Trophoblast cell (in vitro differentiated cells and primary cell): Measurements from ENCODE around the gene GPR160.

Experiments used
- DNase-seq, 2 donors: peaks; one replicate each; pipeline ENCODE4 v3.0.0-alpha.2; 2016
- H2AFZ ChIP-seq: 2 replicates; pipeline ENCODE4 v1.6.1; 2013; ENCODE audit warnings: low read length, moderate library complexity, mild to moderate bottlenecking; ENCODE audit not compliant: insufficient read depth, poor library complexity
- H2AK5ac ChIP-seq: 2 replicates; pipeline ENCODE4 v1.6.1; 2013; ENCODE audit warnings: mild to moderate bottlenecking, low read length
- H2BK120ac ChIP-seq: 2 replicates; pipeline ENCODE4 v1.6.1; 2013; ENCODE audit warnings: low read length, mild to moderate bottlenecking, moderate library complexity; ENCODE audit not compliant: insufficient read depth, poor library complexity
- H2BK12ac ChIP-seq: 2 replicates; pipeline ENCODE4 v1.6.1; 2013; ENCODE audit warnings: mild to moderate bottlenecking, low read length, moderate library complexity
- H2BK5ac ChIP-seq: 2 replicates; pipeline ENCODE4 v1.6.1; 2013; ENCODE audit warnings: low read length, low read depth, moderate library complexity, mild to moderate bottlenecking; ENCODE audit not compliant: poor library complexity
- H3K14ac ChIP-seq: 2 replicates; pipeline ENCODE4 v1.6.1; 2013; ENCODE audit warnings: mild to moderate bottlenecking, low read length
- H3K18ac ChIP-seq: 2 replicates; pipeline ENCODE4 v1.6.1; 2013; ENCODE audit warnings: mild to moderate bottlenecking, low read length
- H3K23ac ChIP-seq: 2 replicates; pipeline ENCODE4 v1.6.1; 2013; ENCODE audit warnings: low read length
- H3K27ac ChIP-seq: 2 replicates; pipeline ENCODE4 v1.5.1; 2013; ENCODE audit warnings: low read depth, mild to moderate bottlenecking, inconsistent platforms, low read length, moderate library complexity
- H3K27me3 ChIP-seq: 2 replicates; pipeline ENCODE4 v1.6.1; 2013; ENCODE audit warnings: inconsistent platforms, mild to moderate bottlenecking, low read length, moderate library complexity; ENCODE audit not compliant: insufficient read depth
- H3K36me3 ChIP-seq, 2 experiments: 1 replicate in 1 of 2; 2 replicates in 1 of 2; pipeline ENCODE4 v1.6.1; 2013; ENCODE audit warnings: low read length in 2 of 2, mild to moderate bottlenecking in 2 of 2, moderate library complexity in 1 of 2; ENCODE audit not compliant: insufficient read depth in 2 of 2, control insufficient read depth in 1 of 2
- H3K4ac ChIP-seq: 2 replicates; pipeline ENCODE4 v1.6.1; 2013; ENCODE audit warnings: low read depth, mild to moderate bottlenecking, low read length, moderate library complexity
- H3K4me1 ChIP-seq, 2 experiments: 1 replicate in 1 of 2; 2 replicates in 1 of 2; pipeline ENCODE4 v1.6.1; 2013; ENCODE audit warnings: low read length in 2 of 2, mild to moderate bottlenecking in 2 of 2, moderate library complexity in 1 of 2; ENCODE audit not compliant: insufficient read depth in 2 of 2, control insufficient read depth in 1 of 2
- H3K4me2 ChIP-seq: 2 replicates; pipeline ENCODE4 v1.6.1; 2013; ENCODE audit warnings: inconsistent platforms, mild to moderate bottlenecking, low read length, moderate library complexity
- H3K4me3 ChIP-seq: 2 replicates; pipeline ENCODE4 v1.5.1; 2013; ENCODE audit warnings: mild to moderate bottlenecking, low read depth, low read length, inconsistent platforms
- H3K79me1 ChIP-seq: one replicate; pipeline ENCODE4 v1.6.1; 2013; ENCODE audit warnings: low read length
- H3K79me2 ChIP-seq: 2 replicates; pipeline ENCODE4 v1.6.1; 2013; ENCODE audit warnings: low read length, mild to moderate bottlenecking; ENCODE audit not compliant: control insufficient read depth, insufficient read depth, poor library complexity
- H3K9ac ChIP-seq: 2 replicates; pipeline ENCODE4 v1.6.1; 2013; ENCODE audit warnings: mild to moderate bottlenecking, low read length
- H3K9me3 ChIP-seq: 2 replicates; pipeline ENCODE4 v1.6.1; 2013; ENCODE audit warnings: low read depth, mild to moderate bottlenecking, control low read depth, inconsistent platforms, low read length; ENCODE audit not compliant: insufficient read depth
- H4K12ac ChIP-seq: 2 replicates; pipeline ENCODE4 v1.6.1; 2013; ENCODE audit warnings: low read depth, mild to moderate bottlenecking, low read length, moderate library complexity
- H4K8ac ChIP-seq: 2 replicates; pipeline ENCODE4 v1.6.1; 2013; ENCODE audit warnings: low read depth, mild to moderate bottlenecking, low read length, moderate library complexity
- H4K91ac ChIP-seq: one replicate; pipeline ENCODE4 v1.6.1; 2013; ENCODE audit warnings: low read depth, mild to moderate bottlenecking, low read length, moderate library complexity
- WGBS: extraction: QIAGEN DNeasy Blood & Tissue Kit; methylation state at CpG from one replicate; pipeline ENCODE4 v1.1.7; 2013; ENCODE audit warnings: missing lambda C conversion rate; ENCODE audit not compliant: insufficient read length, insufficient coverage; ENCODE audit errors: extremely low coverage; 5-methylcytosine and 5-hydroxymethylcytosine counted together

Gene GPR160

GRCh38 chr3:170000051-170000450, 37.7 kb upstream of the GPR160 start:
- Histone ChIP-seq H3K9ac (no peak overlapping the region), H2AFZ (no peak overlapping the region), H4K8ac (no peak overlapping the region), H3K14ac (no peak overlapping the region), H3K27ac (no peak overlapping the region), H3K23ac (no peak overlapping the region), H2BK5ac (no peak overlapping the region), H3K18ac (no peak overlapping the region), H3K4me1 (no peaks in the 10 kb centered on the region), H2BK120ac (no peak overlapping the region), H4K91ac (no peak overlapping the region), H4K12ac (no peak overlapping the region), H3K9me3 (no peaks in the 10 kb centered on the region), H3K4ac (no peak overlapping the region), H3K27me3 (no peaks in the 10 kb centered on the region), H3K79me1 (peaks cover 3% of the 10 kb centered on the region), H2BK12ac (peak overlapping the region; percentile 38), H3K36me3 (peaks cover 0 to 3% of the 10 kb centered on the region in 2 experiments), H2AK5ac (no peak overlapping the region), H3K4me3 (no peak overlapping the region), H3K79me2 (no peaks in the 10 kb centered on the region), H3K4me2 (no peak overlapping the region)
- no CpG with 5 or more reads among the region's 2 CpGs for WGBS
- DNase-seq: no peak

GRCh38 chr3:170002231-170002630, 35.6 kb upstream of the GPR160 start:
- no peaks in the 10 kb centered on the region for H3K36me3 ChIP-seq
- H3K23ac ChIP-seq: no peak overlapping the region
- H3K27me3 ChIP-seq: no peaks in the 10 kb centered on the region
- H3K4me3 ChIP-seq: no peak overlapping the region
- H3K79me2 ChIP-seq: no peaks in the 10 kb centered on the region
- no peaks in the 10 kb centered on the region for H3K4me1 ChIP-seq
- no peak for DNase-seq
- H4K12ac ChIP-seq: no peak overlapping the region
- H3K79me1 ChIP-seq: peaks cover 1% of the 10 kb centered on the region
- H3K4ac ChIP-seq: no peak overlapping the region
- no peak overlapping the region for H4K8ac ChIP-seq
- no peak overlapping the region for H2AFZ ChIP-seq
- H4K91ac ChIP-seq: no peak overlapping the region
- H3K27ac ChIP-seq: no peak overlapping the region
- H2BK120ac ChIP-seq: no peak overlapping the region
- H3K14ac ChIP-seq: no peak overlapping the region
- no peak overlapping the region for H3K4me2 ChIP-seq
- no peak overlapping the region for H3K9ac ChIP-seq
- no peak overlapping the region for H2BK5ac ChIP-seq
- H2AK5ac ChIP-seq: no peak overlapping the region
- H3K18ac ChIP-seq: no peak overlapping the region
- no peak overlapping the region for H2BK12ac ChIP-seq
- no peaks in the 10 kb centered on the region for H3K9me3 ChIP-seq
- no CpG with 5 or more reads among the region's 10 CpGs for WGBS

GRCh38 chr3:170002879-170003278, 34.9 kb upstream of the GPR160 start:
- Histone ChIP-seq H2BK12ac (no peak overlapping the region), H3K23ac (no peak overlapping the region), H3K4me1 (no peaks in the 10 kb centered on the region), H2AFZ (no peak overlapping the region), H2BK5ac (no peak overlapping the region), H3K79me2 (no peaks in the 10 kb centered on the region), H3K79me1 (peaks cover 1% of the 10 kb centered on the region), H3K4ac (no peak overlapping the region), H3K9me3 (no peaks in the 10 kb centered on the region), H3K36me3 (no peaks in the 10 kb centered on the region), H3K18ac (no peak overlapping the region), H4K12ac (no peak overlapping the region), H4K8ac (no peak overlapping the region), H3K9ac (no peak overlapping the region), H4K91ac (no peak overlapping the region), H3K14ac (no peak overlapping the region), H3K4me3 (no peak overlapping the region), H3K27me3 (no peaks in the 10 kb centered on the region), H3K27ac (no peak overlapping the region), H3K4me2 (no peak overlapping the region), H2BK120ac (no peak overlapping the region), H2AK5ac (no peak overlapping the region)
- WGBS: no CpG with 5 or more reads among the region's 1 CpG
- DNase-seq: no peak

- no peaks in the 10 kb centered on the region for H3K79me2 ChIP-seq
- no peak overlapping the region for H3K9ac ChIP-seq
- H2BK5ac ChIP-seq: no peak overlapping the region
- H2AK5ac ChIP-seq: no peak overlapping the region
- H3K23ac ChIP-seq: no peak overlapping the region
- H3K4ac ChIP-seq: no peak overlapping the region
- H3K79me1 ChIP-seq: peaks cover 1% of the 10 kb centered on the region
- no peak overlapping the region for H2AFZ ChIP-seq
- no CpG with 5 or more reads among the region's 2 CpGs for WGBS
- no peak overlapping the region for H3K18ac ChIP-seq
- no peak overlapping the region for H4K91ac ChIP-seq
- no peak overlapping the region for H4K12ac ChIP-seq
- H3K27me3 ChIP-seq: no peaks in the 10 kb centered on the region
- no peak for DNase-seq
- H3K27ac ChIP-seq: no peak overlapping the region
- no peaks in the 10 kb centered on the region for H3K4me1 ChIP-seq
- no peak overlapping the region for H4K8ac ChIP-seq
- H2BK120ac ChIP-seq: no peak overlapping the region
- no peak overlapping the region for H2BK12ac ChIP-seq
- H3K14ac ChIP-seq: no peak overlapping the region
- H3K4me3 ChIP-seq: no peak overlapping the region
- no peaks in the 10 kb centered on the region for H3K9me3 ChIP-seq
- no peak overlapping the region for H3K4me2 ChIP-seq
- no peaks in the 10 kb centered on the region for H3K36me3 ChIP-seq
These were observed 33.9 kb upstream of the GPR160 start for GRCh38 chr3:170003881-170004356.
